GM18909 (cell line): ENCODE data around the gene HSPB1.

Experiments used
- ATAC-seq: cut with Tn5 transposase; IDR thresholded peaks from one replicate; pipeline ENCODE4 v1.9.1; 2021; ENCODE audit warnings: mild to moderate bottlenecking; ENCODE audit not compliant: unreplicated experiment, poor library complexity

HSPB1 gene

GRCh38 chr7:76353744-76354143 is 51.3 kb downstream of the HSPB1 start:
- no peak for ATAC-seq
